Measurements from ENCODE around the gene GNGT1.

DNA sequence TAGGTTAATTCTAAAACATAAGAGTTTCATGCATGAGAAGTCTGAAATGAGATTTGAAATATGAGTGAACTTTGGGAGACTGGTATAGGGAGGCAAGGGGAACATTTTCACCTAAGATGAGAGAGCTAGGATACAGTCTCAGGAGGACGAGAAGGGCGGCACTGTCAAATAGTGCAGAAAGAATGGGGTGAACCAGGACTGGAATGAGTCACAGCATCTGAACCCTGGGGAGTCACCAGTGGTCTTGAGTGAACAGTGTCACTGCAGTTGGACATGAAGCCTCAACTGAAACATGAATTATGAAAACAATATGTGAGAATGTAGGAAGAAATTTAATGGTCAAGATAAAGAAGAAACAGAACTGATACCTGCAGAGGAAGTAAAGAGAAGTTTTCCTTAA is 48.9 kb downstream of the GNGT1 start:
- TF ChIP-seq IRF2 (CRISPR knock-in tag; IDR thresholded peaks at IDR 0.05; ENCODE audit: borderline replicate concordance, low read depth) (no peak), SP1 (CRISPR knock-in tag; conservative IDR thresholded peaks at IDR 0.05) (no peak), ZNF423 (CRISPR knock-in tag; IDR thresholded peaks at IDR 0.05) (no peak)
- TF ChIP-seq, protein P1, sequence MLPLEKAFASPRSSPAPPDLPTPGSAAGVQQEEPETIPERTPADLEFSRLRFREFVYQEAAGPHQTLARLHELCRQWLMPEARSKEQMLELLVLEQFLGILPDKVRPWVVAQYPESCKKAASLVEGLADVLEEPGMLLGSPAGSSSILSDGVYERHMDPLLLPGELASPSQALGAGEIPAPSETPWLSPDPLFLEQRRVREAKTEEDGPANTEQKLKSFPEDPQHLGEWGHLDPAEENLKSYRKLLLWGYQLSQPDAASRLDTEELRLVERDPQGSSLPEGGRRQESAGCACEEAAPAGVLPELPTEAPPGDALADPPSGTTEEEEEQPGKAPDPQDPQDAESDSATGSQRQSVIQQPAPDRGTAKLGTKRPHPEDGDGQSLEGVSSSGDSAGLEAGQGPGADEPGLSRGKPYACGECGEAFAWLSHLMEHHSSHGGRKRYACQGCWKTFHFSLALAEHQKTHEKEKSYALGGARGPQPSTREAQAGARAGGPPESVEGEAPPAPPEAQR (CRISPR knock-in tag; IDR thresholded peaks at IDR 0.05), result no peak
- TF ChIP-seq, protein P2, sequence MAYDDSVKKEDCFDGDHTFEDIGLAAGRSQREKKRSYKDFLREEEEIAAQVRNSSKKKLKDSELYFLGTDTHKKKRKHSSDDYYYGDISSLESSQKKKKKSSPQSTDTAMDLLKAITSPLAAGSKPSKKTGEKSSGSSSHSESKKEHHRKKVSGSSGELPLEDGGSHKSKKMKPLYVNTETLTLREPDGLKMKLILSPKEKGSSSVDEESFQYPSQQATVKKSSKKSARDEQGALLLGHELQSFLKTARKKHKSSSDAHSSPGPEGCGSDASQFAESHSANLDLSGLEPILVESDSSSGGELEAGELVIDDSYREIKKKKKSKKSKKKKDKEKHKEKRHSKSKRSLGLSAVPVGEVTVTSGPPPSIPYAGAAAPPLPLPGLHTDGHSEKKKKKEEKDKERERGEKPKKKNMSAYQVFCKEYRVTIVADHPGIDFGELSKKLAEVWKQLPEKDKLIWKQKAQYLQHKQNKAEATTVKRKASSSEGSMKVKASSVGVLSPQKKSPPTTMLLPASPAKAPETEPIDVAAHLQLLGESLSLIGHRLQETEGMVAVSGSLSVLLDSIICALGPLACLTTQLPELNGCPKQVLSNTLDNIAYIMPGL (CRISPR knock-in tag; IDR thresholded peaks at IDR 0.05), result no peak
- TF ChIP-seq, protein P3, sequence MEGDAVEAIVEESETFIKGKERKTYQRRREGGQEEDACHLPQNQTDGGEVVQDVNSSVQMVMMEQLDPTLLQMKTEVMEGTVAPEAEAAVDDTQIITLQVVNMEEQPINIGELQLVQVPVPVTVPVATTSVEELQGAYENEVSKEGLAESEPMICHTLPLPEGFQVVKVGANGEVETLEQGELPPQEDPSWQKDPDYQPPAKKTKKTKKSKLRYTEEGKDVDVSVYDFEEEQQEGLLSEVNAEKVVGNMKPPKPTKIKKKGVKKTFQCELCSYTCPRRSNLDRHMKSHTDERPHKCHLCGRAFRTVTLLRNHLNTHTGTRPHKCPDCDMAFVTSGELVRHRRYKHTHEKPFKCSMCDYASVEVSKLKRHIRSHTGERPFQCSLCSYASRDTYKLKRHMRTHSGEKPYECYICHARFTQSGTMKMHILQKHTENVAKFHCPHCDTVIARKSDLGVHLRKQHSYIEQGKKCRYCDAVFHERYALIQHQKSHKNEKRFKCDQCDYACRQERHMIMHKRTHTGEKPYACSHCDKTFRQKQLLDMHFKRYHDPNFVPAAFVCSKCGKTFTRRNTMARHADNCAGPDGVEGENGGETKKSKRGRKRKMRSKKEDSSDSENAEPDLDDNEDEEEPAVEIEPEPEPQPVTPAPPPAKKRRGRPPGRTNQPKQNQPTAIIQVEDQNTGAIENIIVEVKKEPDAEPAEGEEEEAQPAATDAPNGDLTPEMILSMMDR (IDR thresholded peaks at IDR 0.05), result no peak
- TF ChIP-seq, protein P4, sequence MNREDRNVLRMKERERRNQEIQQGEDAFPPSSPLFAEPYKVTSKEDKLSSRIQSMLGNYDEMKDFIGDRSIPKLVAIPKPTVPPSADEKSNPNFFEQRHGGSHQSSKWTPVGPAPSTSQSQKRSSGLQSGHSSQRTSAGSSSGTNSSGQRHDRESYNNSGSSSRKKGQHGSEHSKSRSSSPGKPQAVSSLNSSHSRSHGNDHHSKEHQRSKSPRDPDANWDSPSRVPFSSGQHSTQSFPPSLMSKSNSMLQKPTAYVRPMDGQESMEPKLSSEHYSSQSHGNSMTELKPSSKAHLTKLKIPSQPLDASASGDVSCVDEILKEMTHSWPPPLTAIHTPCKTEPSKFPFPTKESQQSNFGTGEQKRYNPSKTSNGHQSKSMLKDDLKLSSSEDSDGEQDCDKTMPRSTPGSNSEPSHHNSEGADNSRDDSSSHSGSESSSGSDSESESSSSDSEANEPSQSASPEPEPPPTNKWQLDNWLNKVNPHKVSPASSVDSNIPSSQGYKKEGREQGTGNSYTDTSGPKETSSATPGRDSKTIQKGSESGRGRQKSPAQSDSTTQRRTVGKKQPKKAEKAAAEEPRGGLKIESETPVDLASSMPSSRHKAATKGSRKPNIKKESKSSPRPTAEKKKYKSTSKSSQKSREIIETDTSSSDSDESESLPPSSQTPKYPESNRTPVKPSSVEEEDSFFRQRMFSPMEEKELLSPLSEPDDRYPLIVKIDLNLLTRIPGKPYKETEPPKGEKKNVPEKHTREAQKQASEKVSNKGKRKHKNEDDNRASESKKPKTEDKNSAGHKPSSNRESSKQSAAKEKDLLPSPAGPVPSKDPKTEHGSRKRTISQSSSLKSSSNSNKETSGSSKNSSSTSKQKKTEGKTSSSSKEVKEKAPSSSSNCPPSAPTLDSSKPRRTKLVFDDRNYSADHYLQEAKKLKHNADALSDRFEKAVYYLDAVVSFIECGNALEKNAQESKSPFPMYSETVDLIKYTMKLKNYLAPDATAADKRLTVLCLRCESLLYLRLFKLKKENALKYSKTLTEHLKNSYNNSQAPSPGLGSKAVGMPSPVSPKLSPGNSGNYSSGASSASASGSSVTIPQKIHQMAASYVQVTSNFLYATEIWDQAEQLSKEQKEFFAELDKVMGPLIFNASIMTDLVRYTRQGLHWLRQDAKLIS (CRISPR knock-in tag; IDR thresholded peaks at IDR 0.05; ENCODE audit: borderline replicate concordance), result no peak
- TF ChIP-seq, protein P5, sequence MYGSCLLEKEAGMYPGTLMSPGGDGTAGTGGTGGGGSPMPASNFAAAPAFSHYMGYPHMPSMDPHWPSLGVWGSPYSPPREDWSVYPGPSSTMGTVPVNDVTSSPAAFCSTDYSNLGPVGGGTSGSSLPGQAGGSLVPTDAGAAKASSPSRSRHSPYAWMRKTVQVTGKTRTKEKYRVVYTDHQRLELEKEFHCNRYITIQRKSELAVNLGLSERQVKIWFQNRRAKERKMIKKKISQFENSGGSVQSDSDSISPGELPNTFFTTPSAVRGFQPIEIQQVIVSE (CRISPR knock-in tag; IDR thresholded peaks at IDR 0.05; ENCODE audit: borderline replicate concordance), result no peak
- TF ChIP-seq, protein P6, sequence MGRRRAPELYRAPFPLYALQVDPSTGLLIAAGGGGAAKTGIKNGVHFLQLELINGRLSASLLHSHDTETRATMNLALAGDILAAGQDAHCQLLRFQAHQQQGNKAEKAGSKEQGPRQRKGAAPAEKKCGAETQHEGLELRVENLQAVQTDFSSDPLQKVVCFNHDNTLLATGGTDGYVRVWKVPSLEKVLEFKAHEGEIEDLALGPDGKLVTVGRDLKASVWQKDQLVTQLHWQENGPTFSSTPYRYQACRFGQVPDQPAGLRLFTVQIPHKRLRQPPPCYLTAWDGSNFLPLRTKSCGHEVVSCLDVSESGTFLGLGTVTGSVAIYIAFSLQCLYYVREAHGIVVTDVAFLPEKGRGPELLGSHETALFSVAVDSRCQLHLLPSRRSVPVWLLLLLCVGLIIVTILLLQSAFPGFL (CRISPR knock-in tag; IDR thresholded peaks at IDR 0.05; ENCODE audit: borderline replicate concordance), result no peak
- TF ChIP-seq, protein P7, sequence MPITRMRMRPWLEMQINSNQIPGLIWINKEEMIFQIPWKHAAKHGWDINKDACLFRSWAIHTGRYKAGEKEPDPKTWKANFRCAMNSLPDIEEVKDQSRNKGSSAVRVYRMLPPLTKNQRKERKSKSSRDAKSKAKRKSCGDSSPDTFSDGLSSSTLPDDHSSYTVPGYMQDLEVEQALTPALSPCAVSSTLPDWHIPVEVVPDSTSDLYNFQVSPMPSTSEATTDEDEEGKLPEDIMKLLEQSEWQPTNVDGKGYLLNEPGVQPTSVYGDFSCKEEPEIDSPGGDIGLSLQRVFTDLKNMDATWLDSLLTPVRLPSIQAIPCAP (CRISPR knock-in tag; IDR thresholded peaks at IDR 0.05), result no peak
- TF ChIP-seq, protein P8, sequence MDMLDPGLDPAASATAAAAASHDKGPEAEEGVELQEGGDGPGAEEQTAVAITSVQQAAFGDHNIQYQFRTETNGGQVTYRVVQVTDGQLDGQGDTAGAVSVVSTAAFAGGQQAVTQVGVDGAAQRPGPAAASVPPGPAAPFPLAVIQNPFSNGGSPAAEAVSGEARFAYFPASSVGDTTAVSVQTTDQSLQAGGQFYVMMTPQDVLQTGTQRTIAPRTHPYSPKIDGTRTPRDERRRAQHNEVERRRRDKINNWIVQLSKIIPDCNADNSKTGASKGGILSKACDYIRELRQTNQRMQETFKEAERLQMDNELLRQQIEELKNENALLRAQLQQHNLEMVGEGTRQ (CRISPR knock-in tag; IDR thresholded peaks at IDR 0.05), result no peak
